ENCODE results near the gene DUSP7. TPM values are rescaled to one million over a fixed set of nuclear protein-coding genes. Genes with fewer than 3 reads are reported as not detected.

Gene DUSP7
- total RNA-seq (2014; rRNA removed; shearing (Covaris generic); ENCODE audit: low replicate concordance) = 2.1 and 9.7 TPM in 2 replicates

GRCh38 chr3:52056521-52056967 is at the start of gene DUSP7:
TSS of gene DUSP7 (minus strand) at chr3:52056571. CDS start at chr3:52056366, 205 bp downstream.
- H3K36me3 ChIP-seq = peaks cover 17% of the 10 kb centered on the region
- DNase-seq = peak; percentile 61
- H3K4me3 ChIP-seq = peak within 1 kb of the TSS; percentile 67
- H3K9me3 ChIP-seq = no peaks in the 10 kb centered on the region
- H3K27me3 ChIP-seq = no peaks in the 10 kb centered on the region

GRCh38 chr3:52104684-52105640 is 48.6 kb upstream of the DUSP7 start:
- H3K36me3 ChIP-seq = peaks cover 2% of the 10 kb centered on the region; the same call in 1 of the 2 replicates

GRCh38 chr3:52102934-52103333 is 46.6 kb upstream of the DUSP7 start:
- H3K9me3 ChIP-seq = peaks cover 3% of the 10 kb centered on the region; the same call in 1 of the 2 replicates
- peaks cover 2% of the 10 kb centered on the region; the same call in 1 of the 2 replicates for H3K36me3 ChIP-seq

More at GRCh38 chr3:52104684-52105640, 48.6 kb upstream of the DUSP7 start:
- Histone ChIP-seq H3K4me3 (no peak overlapping the region), H3K27me3 (no peaks in the 10 kb centered on the region), H3K9me3 (peaks cover 3% of the 10 kb centered on the region; the same call in 1 of the 2 replicates)
- no peak for DNase-seq

GRCh38 chr3:52099001-52099401 is 42.6 kb upstream of the DUSP7 start:
- H3K27me3 ChIP-seq = no peaks in the 10 kb centered on the region
- H3K4me3 ChIP-seq = no peak overlapping the region
- peaks cover 3% of the 10 kb centered on the region; the same call in 1 of the 2 replicates for H3K9me3 ChIP-seq
- DNase-seq = no peak
- peaks cover 2% of the 10 kb centered on the region; the same call in 1 of the 2 replicates for H3K36me3 ChIP-seq

More at GRCh38 chr3:52102934-52103333, 46.6 kb upstream of the DUSP7 start:
- DNase-seq = no peak
- Histone ChIP-seq H3K27me3 (no peaks in the 10 kb centered on the region), H3K4me3 (no peak overlapping the region)

GRCh38 chr3:52097851-52098507 is 41.6 kb upstream of the DUSP7 start:
- H3K9me3 ChIP-seq = peaks cover 3% of the 10 kb centered on the region; the same call in 1 of the 2 replicates
- H3K4me3 ChIP-seq = no peak overlapping the region
- DNase-seq = no peak
- peaks cover 2% of the 10 kb centered on the region; the same call in 1 of the 2 replicates for H3K36me3 ChIP-seq
- no peaks in the 10 kb centered on the region for H3K27me3 ChIP-seq

GRCh38 chr3:52095990-52096775 is 39.8 kb upstream of the DUSP7 start:
- Histone ChIP-seq H3K27me3 (no peaks in the 10 kb centered on the region), H3K36me3 (no peaks in the 10 kb centered on the region), H3K9me3 (no peaks in the 10 kb centered on the region; the same call in 1 of the 2 replicates), H3K4me3 (no peak overlapping the region)
- no peak for DNase-seq

- Histone ChIP-seq H3K4me3 (no peak overlapping the region), H3K9me3 (no peaks in the 10 kb centered on the region), H3K36me3 (no peaks in the 10 kb centered on the region), H3K27me3 (no peaks in the 10 kb centered on the region)
- no peak for DNase-seq
Observed at GRCh38 chr3:52094571-52095485, 38.5 kb upstream of the DUSP7 start.

GRCh38 chr3:52093756-52094545 is 37.6 kb upstream of the DUSP7 start:
- no peaks in the 10 kb centered on the region for H3K36me3 ChIP-seq
- DNase-seq = no peak
- H3K27me3 ChIP-seq = no peaks in the 10 kb centered on the region
- H3K9me3 ChIP-seq = no peaks in the 10 kb centered on the region
- H3K4me3 ChIP-seq = no peak overlapping the region

- Histone ChIP-seq H3K4me3 (no peak overlapping the region), H3K9me3 (no peaks in the 10 kb centered on the region), H3K36me3 (no peaks in the 10 kb centered on the region), H3K27me3 (no peaks in the 10 kb centered on the region)
- no peak for DNase-seq
Observed at GRCh38 chr3:52092891-52093290, 36.5 kb upstream of the DUSP7 start.

- no peak overlapping the region for H3K4me3 ChIP-seq
- no peaks in the 10 kb centered on the region for H3K9me3 ChIP-seq
- H3K36me3 ChIP-seq = no peaks in the 10 kb centered on the region
- no peak for DNase-seq
- H3K27me3 ChIP-seq = no peaks in the 10 kb centered on the region
Observed at GRCh38 chr3:52092271-52092660, 35.9 kb upstream of the DUSP7 start.

- H3K27me3 ChIP-seq = no peaks in the 10 kb centered on the region
- H3K36me3 ChIP-seq = no peaks in the 10 kb centered on the region
- no peak for DNase-seq
- no peak overlapping the region for H3K4me3 ChIP-seq
- H3K9me3 ChIP-seq = no peaks in the 10 kb centered on the region
Observed at GRCh38 chr3:52091586-52092270, 35.4 kb upstream of the DUSP7 start.

- no peak overlapping the region for H3K4me3 ChIP-seq
- H3K36me3 ChIP-seq = no peaks in the 10 kb centered on the region
- DNase-seq = no peak
- H3K9me3 ChIP-seq = no peaks in the 10 kb centered on the region
- H3K27me3 ChIP-seq = no peaks in the 10 kb centered on the region
Observed at GRCh38 chr3:52090933-52091468, 34.6 kb upstream of the DUSP7 start.

GRCh38 chr3:52090131-52090932 is 34.0 kb upstream of the DUSP7 start:
- peak; percentile 60 for DNase-seq
- H3K9me3 ChIP-seq = no peaks in the 10 kb centered on the region
- H3K36me3 ChIP-seq = no peaks in the 10 kb centered on the region
- H3K27me3 ChIP-seq = no peaks in the 10 kb centered on the region
- no peak overlapping the region for H3K4me3 ChIP-seq
